ENCODE data around the gene IL12A.

DNA sequence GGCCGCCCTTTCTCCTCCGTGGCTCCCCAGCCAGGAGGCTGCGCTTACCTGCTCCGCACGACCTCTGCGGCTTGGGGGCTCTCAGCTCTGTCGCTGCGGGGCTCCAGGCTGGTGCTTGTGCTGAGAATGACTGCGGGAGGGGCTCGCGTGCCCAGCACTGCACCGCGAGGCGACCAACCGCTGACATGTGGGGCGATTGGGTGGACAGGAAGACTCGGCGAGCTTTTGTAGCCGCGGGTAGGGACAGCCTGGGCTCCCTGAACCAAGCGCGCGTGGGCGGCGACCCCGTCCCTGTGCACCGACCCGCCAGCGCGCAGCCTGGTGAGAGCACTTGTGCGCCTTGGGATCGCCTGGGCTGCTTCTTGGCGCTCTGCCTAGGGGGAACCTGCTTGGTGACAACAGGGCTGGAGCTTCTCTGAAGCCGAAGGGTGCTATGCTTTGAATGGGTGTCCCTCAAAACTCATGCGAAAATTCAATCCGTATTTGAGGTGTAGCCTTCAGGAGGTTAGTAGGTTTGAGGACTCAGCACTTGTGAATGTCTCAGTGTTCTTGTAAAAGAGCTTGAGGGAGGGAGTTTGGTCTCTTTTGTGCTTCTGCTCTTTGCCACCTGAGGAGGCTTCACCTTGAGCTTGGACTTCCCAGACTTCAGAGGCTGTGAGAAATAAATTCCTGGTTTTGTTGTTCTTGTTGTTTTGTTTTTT is 50.4 kb downstream of the IL12A start:
- TF ChIP-seq, protein P1, sequence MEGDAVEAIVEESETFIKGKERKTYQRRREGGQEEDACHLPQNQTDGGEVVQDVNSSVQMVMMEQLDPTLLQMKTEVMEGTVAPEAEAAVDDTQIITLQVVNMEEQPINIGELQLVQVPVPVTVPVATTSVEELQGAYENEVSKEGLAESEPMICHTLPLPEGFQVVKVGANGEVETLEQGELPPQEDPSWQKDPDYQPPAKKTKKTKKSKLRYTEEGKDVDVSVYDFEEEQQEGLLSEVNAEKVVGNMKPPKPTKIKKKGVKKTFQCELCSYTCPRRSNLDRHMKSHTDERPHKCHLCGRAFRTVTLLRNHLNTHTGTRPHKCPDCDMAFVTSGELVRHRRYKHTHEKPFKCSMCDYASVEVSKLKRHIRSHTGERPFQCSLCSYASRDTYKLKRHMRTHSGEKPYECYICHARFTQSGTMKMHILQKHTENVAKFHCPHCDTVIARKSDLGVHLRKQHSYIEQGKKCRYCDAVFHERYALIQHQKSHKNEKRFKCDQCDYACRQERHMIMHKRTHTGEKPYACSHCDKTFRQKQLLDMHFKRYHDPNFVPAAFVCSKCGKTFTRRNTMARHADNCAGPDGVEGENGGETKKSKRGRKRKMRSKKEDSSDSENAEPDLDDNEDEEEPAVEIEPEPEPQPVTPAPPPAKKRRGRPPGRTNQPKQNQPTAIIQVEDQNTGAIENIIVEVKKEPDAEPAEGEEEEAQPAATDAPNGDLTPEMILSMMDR (IDR thresholded peaks at IDR 0.05), result no peak
- TF ChIP-seq POLR2AphosphoS5 (IDR thresholded peaks at IDR 0.05) (no peak), EP300 (IDR thresholded peaks at IDR 0.05) (no peak), POLR2A (IDR thresholded peaks at IDR 0.05) (no peak)

Data from gastroesophageal sphincter (tissue), 3 donors.